HEK293T (cell line): ENCODE measurements around the gene ALG6.

Source experiments
- ELF4 ChIP-seq: fragments of 450-650 bp; IDR thresholded peaks from 2 replicates; pipeline ENCODE4 v1.6.1; 2017; ENCODE audit warnings: antibody characterized with exemption
- FOXK2 ChIP-seq: fragments of 450-650 bp; IDR thresholded peaks from 2 replicates; pipeline ENCODE4 v1.6.1; 2016; ENCODE audit warnings: mild to moderate bottlenecking
- SUZ12 ChIP-seq: fragments of 450-650 bp; IDR thresholded peaks from 2 replicates; pipeline ENCODE4 v1.6.1; 2016; ENCODE audit warnings: mild to moderate bottlenecking

DNA sequence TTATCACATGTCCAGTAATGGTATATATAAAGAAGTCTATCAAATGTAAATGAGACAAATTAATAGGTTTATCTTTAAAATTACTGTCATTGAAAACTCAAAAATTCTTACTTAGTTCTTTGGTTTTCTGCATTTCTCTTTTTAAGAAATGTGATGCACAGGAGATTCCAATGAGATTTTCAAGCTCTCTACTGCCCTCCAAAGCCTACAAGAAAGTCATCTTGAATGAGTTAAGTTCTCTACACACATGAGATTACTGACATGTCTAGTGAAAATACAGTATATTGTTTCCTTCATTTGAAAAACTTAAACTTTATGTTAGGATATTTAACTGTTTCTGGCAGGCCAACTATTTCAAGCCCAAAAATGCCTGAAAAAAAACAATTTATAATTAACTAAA lies 86.8 kb downstream of the ALG6 start:
- TF ChIP-seq ELF4 (no peak), SUZ12 (no peak), FOXK2 (no peak)
